Epithelial cell of umbilical artery (primary cell): Measurements from ENCODE around the gene PATE3. TPM values are rescaled to one million over a fixed set of nuclear protein-coding genes. Genes with fewer than 3 reads are reported as not detected.

Experiments
- total RNA-seq: library from RNA; depleted of rRNA; stranded (reverse); fragments of >200 nt; gene quantifications from 2 replicates; pipeline ENCODE4 v1.2.3, GENCODE V29; 2014

Gene PATE3, protein sequence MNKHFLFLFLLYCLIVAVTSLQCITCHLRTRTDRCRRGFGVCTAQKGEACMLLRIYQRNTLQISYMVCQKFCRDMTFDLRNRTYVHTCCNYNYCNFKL
- total RNA-seq, result not detected in 2 replicates

DNA sequence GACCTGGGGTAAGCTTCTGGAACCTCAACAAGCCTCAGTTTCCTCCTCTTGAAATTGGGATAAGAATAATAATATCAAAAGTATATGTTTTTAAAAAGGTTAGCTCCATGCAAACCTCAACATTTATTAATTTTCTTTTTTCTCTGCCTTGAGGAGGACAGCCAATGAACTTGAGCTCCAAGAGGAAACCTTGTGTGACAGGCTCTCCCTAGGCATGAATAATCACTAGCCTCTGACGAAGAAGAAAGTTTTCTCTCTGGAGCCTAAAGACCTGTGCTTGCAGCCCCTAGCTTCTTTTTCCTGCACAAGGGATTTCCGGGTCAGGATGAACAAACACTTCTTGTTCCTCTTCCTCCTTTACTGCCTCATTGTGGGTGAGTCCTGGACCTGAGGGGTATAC, at the start of gene PATE3:
PATE3 (plus strand) TSS at position 301 of the 400 bp plus-strand sequence; CDS start at position 326, 25 bp downstream.

DNA sequence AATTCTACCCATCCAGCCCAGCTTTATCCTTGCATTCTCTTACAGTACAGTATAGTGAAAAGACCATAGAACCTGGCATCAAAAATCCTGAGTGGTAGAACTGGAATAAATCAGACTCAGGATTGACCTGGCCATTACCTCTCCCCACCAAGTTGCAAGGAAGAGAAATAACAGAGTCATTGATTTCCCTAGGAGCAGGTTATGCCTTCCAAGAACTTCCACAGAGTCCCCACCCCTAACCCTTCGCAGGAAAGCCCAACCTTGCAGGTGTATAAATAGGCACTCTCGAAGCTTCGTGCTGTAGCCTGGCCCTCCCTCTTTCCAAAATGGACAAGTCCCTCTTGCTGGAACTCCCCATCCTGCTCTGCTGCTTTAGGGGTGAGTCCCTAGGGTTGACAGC, 41.9 kb upstream of the PATE3 start, which contains the start of gene PATE1:
PATE1 (plus strand) TSS at position 301 of the 400 bp plus-strand sequence; CDS start at position 327, 26 bp downstream.

DNA sequence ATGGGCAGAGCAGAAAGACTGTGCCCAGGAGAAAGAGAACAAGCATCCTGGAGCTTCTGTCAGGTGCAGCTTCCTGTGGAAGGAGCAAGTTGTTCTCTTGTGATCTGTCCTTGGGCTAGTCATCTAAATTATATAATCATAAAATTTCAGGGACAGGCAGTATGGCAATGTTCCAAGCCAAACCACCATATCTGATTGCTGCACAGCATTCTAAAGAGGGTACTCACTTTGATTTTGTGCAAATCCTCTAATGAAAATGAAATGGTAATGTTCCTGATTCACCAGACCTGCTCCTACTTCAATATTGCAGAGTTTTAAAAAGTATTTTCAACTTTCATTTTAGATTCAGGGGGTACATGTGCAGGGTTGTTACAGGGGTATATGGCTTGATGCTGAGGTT, 9.2 kb upstream of the PATE3 start, which contains the start of gene PATE2:
PATE2 (minus strand) TSS at position 101 of the 400 bp plus-strand sequence; CDS start at position 46, 55 bp downstream.

DNA sequence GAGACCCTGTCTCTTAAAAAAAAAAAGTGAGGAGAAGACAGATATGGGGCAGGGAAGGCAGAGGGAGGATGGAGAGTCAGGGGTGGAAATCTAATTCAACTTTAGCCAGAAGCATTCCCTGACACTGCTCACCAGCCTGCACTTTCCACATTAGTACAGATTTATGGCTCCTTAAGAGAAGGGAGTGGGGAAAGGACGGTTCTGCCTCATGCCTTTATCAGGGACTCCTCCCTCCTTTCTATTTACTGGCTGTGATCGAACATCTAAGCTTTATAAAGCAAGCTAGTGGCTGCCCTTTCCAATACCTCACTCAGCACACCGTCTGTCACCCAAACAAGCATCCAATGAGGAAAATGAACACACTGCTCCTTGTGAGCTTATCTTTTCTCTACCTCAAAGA, 45.1 kb downstream of the PATE3 start, which contains the start of gene PATE4:
PATE4 (plus strand) TSS at position 301 of the 400 bp plus-strand sequence; CDS start at position 345, 44 bp downstream.

Other genes starting within 250 kb of the PATE3 start
- 165 and 166 TPM in 2 replicates for gene EI24, start 218.7 kb upstream of the PATE3 start, total RNA-seq
- gene STT3A, start 195.3 kb upstream of the PATE3 start, total RNA-seq, result 165 and 235 TPM in 2 replicates
- 34.4 and 39.2 TPM in 2 replicates for gene CHEK1, start 163.0 kb upstream of the PATE3 start, total RNA-seq
- gene ACRV1, start 107.3 kb upstream of the PATE3 start, total RNA-seq, result not detected in 2 replicates
- gene PATE1, start 41.8 kb upstream of the PATE3 start, total RNA-seq, result not detected in 2 replicates
- gene PATE2, start 9.3 kb upstream of the PATE3 start, total RNA-seq, result 0.32 TPM in 1 of 2 replicates, not detected in the other
- gene PATE4, start 45.2 kb downstream of the PATE3 start, total RNA-seq, result not detected in 2 replicates
- gene HYLS1, start 99.5 kb downstream of the PATE3 start, total RNA-seq, result 9.7 and 10.2 TPM in 2 replicates
- gene PUS3, start 115.1 kb downstream of the PATE3 start, total RNA-seq, result 11.4 and 12.2 TPM in 2 replicates
- not detected in 2 replicates for gene DDX25, start 116.4 kb downstream of the PATE3 start, total RNA-seq
- not detected in 2 replicates for gene VSIG10L2, start 157.9 kb downstream of the PATE3 start, total RNA-seq